Iris pigment epithelial cell (primary cell): Measurements from ENCODE around the gene IL4R.
"Not testable (repeated sequence)": the region's sequence is repeated elsewhere in the genome, so short reads cannot be mapped to it uniquely, and the experiment has no call there.

ENCODE experiments used
- DNase-seq: peaks from one replicate; pipeline ENCODE4 v3.0.0-alpha.2; 2011; ENCODE audit warnings: low read depth

IL4R gene

GRCh38 chr16:27381236-27381635, 67.5 kb downstream of the IL4R start:
- no peak for DNase-seq

GRCh38 chr16:27381974-27382855, 68.4 kb downstream of the IL4R start:
- no peak for DNase-seq

- DNase-seq, result no peak
These were observed 69.9 kb downstream of the IL4R start for GRCh38 chr16:27383556-27384243.

- DNase-seq, result no peak
These were observed 70.7 kb downstream of the IL4R start for GRCh38 chr16:27384425-27384824.

GRCh38 chr16:27385398-27385797, 71.6 kb downstream of the IL4R start:
- no peak for DNase-seq

- no peak for DNase-seq
These were observed 72.9 kb downstream of the IL4R start for GRCh38 chr16:27386674-27387073.

- DNase-seq, result peak; percentile 38
These were observed 74.0 kb downstream of the IL4R start for GRCh38 chr16:27387724-27388123.

GRCh38 chr16:27389272-27389961, 75.6 kb downstream of the IL4R start:
- DNase-seq, result peak; percentile 64

- no peak for DNase-seq
These were observed 76.4 kb downstream of the IL4R start for GRCh38 chr16:27390151-27390550.

- DNase-seq, result no peak
These were observed 78.9 kb downstream of the IL4R start for GRCh38 chr16:27392671-27393070.

- no peak for DNase-seq
These were observed 80.7 kb downstream of the IL4R start for GRCh38 chr16:27394516-27394915.

GRCh38 chr16:27398341-27398893, 84.6 kb downstream of the IL4R start:
- DNase-seq, result not testable (repeated sequence)

- no peak for DNase-seq
These were observed 85.4 kb downstream of the IL4R start for GRCh38 chr16:27398894-27399853.

- DNase-seq, result no peak
These were observed 86.2 kb downstream of the IL4R start for GRCh38 chr16:27399969-27400368.

GRCh38 chr16:27400751-27401620, 87.2 kb downstream of the IL4R start:
- peak; percentile 53 for DNase-seq

GRCh38 chr16:27401768-27402568, 88.2 kb downstream of the IL4R start, which contains the start of gene IL21R:
Gene IL21R (plus strand): TSS chr16:27402174. CDS start chr16:27430072, 27,898 bp downstream.
- peak; percentile 67 for DNase-seq

GRCh38 chr16:27402569-27402963, 88.8 kb downstream of the IL4R start:
- no peak for DNase-seq

GRCh38 chr16:27402964-27403600, 89.3 kb downstream of the IL4R start:
- no peak for DNase-seq

- no peak for DNase-seq
These were observed 89.8 kb downstream of the IL4R start for GRCh38 chr16:27403601-27403992.
